Lower lobe of right lung (tissue), 2 donors: ENCODE measurements around the gene PDSS1. TPM values are rescaled to one million over a fixed set of nuclear protein-coding genes. Genes with fewer than 3 reads are reported as not detected.

Experiments used
- ATAC-seq, 2 donors: fragments of 200-7000 bp; cut with Tn5 transposase; one replicate each; pipeline ENCODE4 v1.9.1; 2020 to 2022; ENCODE audit warnings: mild to moderate bottlenecking in 2 of 2, moderate library complexity in 2 of 2
- DNase-seq: peaks from one replicate; pipeline ENCODE4 v3.0.0-alpha.2; 2020
- H3K27ac ChIP-seq: fragments of 200-600 bp; one replicate; pipeline ENCODE4 v1.8.0; 2022
- H3K27me3 ChIP-seq: fragments of 200-600 bp; one replicate; pipeline ENCODE4 v1.8.0; 2022; ENCODE audit warnings: low read depth
- H3K36me3 ChIP-seq: fragments of 200-600 bp; one replicate; pipeline ENCODE4 v1.8.0; 2022; ENCODE audit warnings: mild to moderate bottlenecking
- H3K4me1 ChIP-seq: fragments of 200-600 bp; one replicate; pipeline ENCODE4 v1.8.0; 2022
- H3K4me3 ChIP-seq: fragments of 200-600 bp; one replicate; pipeline ENCODE4 v1.8.0; 2022; ENCODE audit warnings: mild to moderate bottlenecking
- H3K9me3 ChIP-seq: fragments of 200-600 bp; one replicate; pipeline ENCODE4 v1.8.0; 2022
- intact Hi-C: fragments of 100-400 bp; cut with DNase I; formaldehyde crosslinking; loops from one replicate; pipeline ENCODE4 v1.11.0; 2022
- total RNA-seq: library from RNA; stranded (reverse); fragmentation: NEBNext Ultra II Directional; extraction: Animal tissue kit (Norgen Biotek cat#: 25700); gene quantifications from one replicate; pipeline ENCODE4 v1.2.1, GENCODE V29; 2021
- TF ChIP-seq, protein P1 (sequence below): fragments of 200-600 bp; IDR thresholded peaks from one replicate; pipeline ENCODE4 v1.8.0; 2022; ENCODE audit warnings: antibody characterized with exemption, mild to moderate bottlenecking
- donor health status: DM: no; HTN: yes; CAD: no; lungs with severe emphysema.

Gene PDSS1
- total RNA-seq, 1 donor from 2014 or later = 6.4 TPM

DNA sequence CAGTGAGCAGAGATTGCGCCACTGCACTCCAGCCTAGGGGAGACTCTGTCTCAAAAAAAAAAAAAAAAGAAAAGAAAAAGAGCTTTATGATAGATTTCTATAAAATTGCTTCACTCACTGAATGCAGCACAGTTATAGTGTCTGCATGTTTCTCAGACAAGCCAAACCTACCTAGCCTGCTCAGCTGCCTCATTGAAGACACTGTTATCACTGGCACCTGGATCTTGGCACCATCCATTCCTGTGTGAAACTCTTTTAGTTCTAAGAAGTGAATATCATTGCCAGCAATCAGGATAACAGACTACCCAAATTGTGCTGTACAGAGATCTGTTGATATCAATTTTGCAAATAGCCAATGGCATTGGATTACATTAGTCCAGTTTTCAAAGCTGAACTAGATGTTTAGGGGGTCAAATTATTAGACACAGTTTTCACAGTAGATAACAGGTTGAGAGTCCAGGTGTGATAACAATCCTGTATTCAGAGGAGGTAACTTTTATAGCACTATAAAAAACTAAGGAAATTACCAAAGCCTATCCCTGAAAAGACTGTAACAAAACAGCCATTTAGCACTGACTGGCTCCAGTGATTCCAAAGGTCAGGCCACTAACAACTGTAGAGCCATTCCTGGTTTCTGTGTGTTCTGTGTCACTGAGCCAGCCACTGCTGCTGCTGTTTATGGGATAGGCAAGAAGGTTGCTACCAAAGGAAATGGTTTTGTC is 17.1 kb downstream of the PDSS1 start:
- no peak overlapping the region for H3K27ac ChIP-seq
- TF ChIP-seq, protein P1, sequence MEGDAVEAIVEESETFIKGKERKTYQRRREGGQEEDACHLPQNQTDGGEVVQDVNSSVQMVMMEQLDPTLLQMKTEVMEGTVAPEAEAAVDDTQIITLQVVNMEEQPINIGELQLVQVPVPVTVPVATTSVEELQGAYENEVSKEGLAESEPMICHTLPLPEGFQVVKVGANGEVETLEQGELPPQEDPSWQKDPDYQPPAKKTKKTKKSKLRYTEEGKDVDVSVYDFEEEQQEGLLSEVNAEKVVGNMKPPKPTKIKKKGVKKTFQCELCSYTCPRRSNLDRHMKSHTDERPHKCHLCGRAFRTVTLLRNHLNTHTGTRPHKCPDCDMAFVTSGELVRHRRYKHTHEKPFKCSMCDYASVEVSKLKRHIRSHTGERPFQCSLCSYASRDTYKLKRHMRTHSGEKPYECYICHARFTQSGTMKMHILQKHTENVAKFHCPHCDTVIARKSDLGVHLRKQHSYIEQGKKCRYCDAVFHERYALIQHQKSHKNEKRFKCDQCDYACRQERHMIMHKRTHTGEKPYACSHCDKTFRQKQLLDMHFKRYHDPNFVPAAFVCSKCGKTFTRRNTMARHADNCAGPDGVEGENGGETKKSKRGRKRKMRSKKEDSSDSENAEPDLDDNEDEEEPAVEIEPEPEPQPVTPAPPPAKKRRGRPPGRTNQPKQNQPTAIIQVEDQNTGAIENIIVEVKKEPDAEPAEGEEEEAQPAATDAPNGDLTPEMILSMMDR = no peak
- H3K36me3 ChIP-seq = peaks cover 41% of the 10 kb centered on the region

DNA sequence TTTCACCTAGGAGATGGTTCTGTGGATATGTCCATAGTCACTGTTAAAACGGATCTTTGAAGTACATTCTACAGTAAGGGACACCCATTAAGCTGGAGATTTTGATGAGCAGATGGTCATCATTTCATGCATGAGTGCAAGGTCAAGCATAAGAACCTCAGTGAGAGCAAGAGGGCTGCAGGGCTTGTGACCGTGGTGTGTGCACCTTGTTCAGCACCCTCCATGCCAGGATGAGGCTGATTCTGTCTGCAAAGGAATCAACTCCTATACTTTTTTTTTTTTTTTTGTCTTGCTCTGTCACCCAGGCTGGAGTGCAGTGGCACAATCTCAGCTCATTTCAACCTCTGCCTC is 17.6 kb downstream of the PDSS1 start:
- intact Hi-C loops = no loop called here
- ATAC-seq (no peak), DNase-seq (no peak)
- Histone ChIP-seq H3K9me3 (no peaks in the 10 kb centered on the region), H3K36me3 (peaks cover 43% of the 10 kb centered on the region), H3K27me3 (no peaks in the 10 kb centered on the region), H3K27ac (no peak overlapping the region), H3K4me1 (no peaks in the 10 kb centered on the region), H3K4me3 (no peak overlapping the region)
- TF ChIP-seq, protein P1 = no peak

More for the DNA sequence above, 17.1 kb downstream of the PDSS1 start:
- DNase-seq = no peak
- intact Hi-C loops = no loop called here
- Histone ChIP-seq H3K4me3 (no peak overlapping the region), H3K9me3 (no peaks in the 10 kb centered on the region), H3K4me1 (no peaks in the 10 kb centered on the region), H3K27me3 (no peaks in the 10 kb centered on the region)
- ATAC-seq = no peak

DNA sequence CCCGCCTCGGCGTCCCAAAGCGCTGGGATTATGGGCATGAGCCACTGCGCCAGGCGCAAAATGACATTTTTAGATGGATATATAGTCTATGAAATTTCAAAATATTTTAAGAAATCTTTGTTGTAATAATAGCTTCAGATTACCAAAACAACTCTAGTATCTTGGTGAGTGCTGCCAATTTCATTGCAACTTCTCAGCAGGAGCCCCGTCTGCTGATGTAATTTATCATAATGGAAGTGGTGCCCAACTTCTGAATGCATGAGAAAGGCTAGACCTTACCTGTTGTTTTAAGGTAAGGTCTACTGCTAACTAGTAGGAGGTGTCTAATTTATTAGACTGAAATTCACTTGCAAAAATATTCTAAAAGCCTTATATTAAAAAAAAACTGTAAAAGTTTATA is 20.0 kb downstream of the PDSS1 start:
- H3K27ac ChIP-seq = no peak overlapping the region
- no peaks in the 10 kb centered on the region for H3K4me1 ChIP-seq
- intact Hi-C loops = no loop called here
- peaks cover 47% of the 10 kb centered on the region for H3K36me3 ChIP-seq
- no peak overlapping the region for H3K4me3 ChIP-seq
- H3K9me3 ChIP-seq = no peaks in the 10 kb centered on the region
- no peak for DNase-seq
- no peak for ATAC-seq
- no peaks in the 10 kb centered on the region for H3K27me3 ChIP-seq
- TF ChIP-seq, protein P1 = no peak

DNA sequence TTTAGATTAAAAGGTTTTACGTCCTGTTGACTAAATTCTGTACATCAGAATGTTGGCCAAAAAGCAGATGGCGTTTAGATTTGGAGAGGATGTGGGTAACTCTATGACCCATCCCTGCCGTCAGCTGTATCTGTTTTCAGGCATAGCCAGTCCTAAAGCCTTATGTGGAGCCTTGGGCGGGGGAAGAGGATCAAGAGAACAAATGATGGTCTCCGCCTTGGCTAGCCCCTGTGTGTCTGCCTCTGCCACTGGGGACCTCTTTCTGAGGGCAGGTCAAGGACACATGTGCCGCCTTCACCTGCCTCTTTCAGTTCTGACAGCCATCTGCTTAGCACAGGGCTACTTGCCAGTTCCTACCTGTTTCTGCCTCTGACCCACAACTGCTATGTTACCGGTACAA is 24.1 kb downstream of the PDSS1 start:
- TF ChIP-seq, protein P1 = no peak
- H3K27me3 ChIP-seq = no peaks in the 10 kb centered on the region
- H3K9me3 ChIP-seq = no peaks in the 10 kb centered on the region
- no peak overlapping the region for H3K27ac ChIP-seq
- DNase-seq = no peak
- ATAC-seq = peak; percentile 39 to 49
- no peak overlapping the region for H3K4me3 ChIP-seq
- H3K36me3 ChIP-seq = peaks cover 50% of the 10 kb centered on the region
- intact Hi-C loops = loop anchor here (10.0 kb wide), 1 partner anchor 163 kb away; no protein-coding TSS in a partner anchor
- H3K4me1 ChIP-seq = no peaks in the 10 kb centered on the region

DNA sequence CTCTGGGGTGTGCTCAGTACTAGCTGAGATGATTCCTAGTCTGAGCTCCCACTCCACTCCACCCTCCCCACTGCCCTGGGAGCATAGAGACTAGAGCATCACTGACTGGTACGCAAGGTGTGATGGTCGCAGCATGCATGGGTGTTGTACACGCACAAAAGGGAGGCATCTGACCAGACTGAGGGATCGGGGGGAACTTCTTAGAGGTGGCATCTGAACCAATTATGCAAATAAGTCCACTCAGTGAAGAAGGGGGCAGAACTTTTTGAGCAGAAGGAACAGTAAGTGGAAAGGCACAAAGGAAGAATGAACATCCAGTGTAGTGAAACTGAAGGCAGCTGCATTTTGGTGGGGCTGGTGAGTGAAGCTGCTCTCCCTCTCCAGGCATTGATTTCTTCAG is 25.5 kb downstream of the PDSS1 start:
- ATAC-seq = no peak
- no peaks in the 10 kb centered on the region for H3K9me3 ChIP-seq
- no peaks in the 10 kb centered on the region for H3K27me3 ChIP-seq
- TF ChIP-seq, protein P1 = no peak
- peaks cover 38% of the 10 kb centered on the region for H3K36me3 ChIP-seq
- intact Hi-C loops = loop anchor here (10.0 kb wide), 1 partner anchor 162 kb away; no protein-coding TSS in a partner anchor
- no peak overlapping the region for H3K27ac ChIP-seq
- no peak overlapping the region for H3K4me3 ChIP-seq
- DNase-seq = no peak
- no peaks in the 10 kb centered on the region for H3K4me1 ChIP-seq
